HuH-7 (cell line): Measurements from ENCODE around the gene ZFYVE21.
A peak's percentile ranks its signal among the peaks of the same experiment; 100 is the strongest.
"Not testable (repeated sequence)": the region's sequence is repeated elsewhere in the genome, so short reads cannot be mapped to it uniquely, and the experiment has no call there.

Experiments
- DNase-seq: peaks from one replicate; pipeline ENCODE4 v3.0.0; 2011; ENCODE audit warnings: low spot score

The ZFYVE21 gene

DNA sequence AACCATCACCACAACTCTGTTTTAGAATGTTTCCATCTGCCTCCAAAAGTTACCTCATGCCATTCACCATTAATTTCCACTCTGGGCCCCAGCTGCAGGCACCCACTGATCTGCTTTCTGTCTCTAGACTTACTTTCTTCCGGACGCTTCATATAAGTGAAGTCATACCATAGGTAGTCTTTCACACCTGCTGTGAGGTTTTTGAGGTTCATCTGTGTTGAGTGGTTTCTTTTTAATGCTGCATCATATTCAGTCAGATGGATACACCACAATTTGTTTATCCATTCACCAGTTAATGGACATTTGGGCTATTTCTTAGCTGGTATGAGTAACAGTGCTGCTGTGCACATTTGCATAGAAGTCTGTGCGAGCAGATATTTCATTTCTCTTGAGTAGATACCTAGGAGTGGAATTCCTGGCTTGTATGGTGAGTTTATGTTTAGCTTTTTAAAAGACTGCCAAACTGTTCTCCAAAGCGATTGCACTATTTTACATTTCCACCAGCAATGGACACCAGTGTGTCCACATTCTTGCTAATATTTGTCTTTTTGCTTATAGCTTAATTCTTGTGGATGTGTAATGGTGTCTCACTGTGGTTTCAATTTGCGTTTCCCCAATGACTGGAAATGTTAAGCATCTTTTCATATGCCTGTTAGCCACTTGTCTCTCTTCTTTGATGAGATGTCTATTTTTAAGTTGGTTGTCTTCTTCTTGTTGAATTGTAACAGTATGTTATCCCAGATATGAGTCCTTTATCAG, 48.3 kb downstream of the ZFYVE21 start:
- no peak for DNase-seq

- no peak for DNase-seq
Measured at GRCh38 chr14:103765526-103765925, 49.9 kb downstream of the ZFYVE21 start.

DNA sequence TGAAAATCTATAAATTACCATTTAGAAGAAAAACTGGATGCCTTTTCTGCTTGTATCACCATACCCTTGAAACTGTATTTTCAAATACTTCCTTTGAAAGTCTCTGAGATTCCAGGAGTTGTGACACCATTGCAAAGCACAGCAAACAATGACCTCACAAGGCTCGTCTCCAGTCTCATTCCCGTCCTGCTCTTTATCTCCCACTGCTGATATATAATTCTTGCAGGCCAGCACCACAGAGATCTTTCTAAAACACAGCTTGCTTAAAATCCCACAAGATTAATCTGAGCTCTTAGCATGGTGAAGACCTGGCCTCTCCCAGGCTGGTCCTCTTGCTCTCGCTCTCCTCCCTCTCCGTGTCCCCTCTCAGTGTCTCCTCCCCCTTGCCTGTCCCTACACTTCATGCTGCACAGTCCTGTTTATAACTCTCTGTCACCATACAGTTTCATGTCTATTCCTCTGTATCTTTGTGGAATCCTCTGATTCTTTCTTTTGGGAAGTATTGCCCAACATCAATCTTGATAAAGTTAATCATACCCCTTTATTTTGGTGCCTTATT, 51.8 kb downstream of the ZFYVE21 start:
- DNase-seq: peak; percentile 20

DNA sequence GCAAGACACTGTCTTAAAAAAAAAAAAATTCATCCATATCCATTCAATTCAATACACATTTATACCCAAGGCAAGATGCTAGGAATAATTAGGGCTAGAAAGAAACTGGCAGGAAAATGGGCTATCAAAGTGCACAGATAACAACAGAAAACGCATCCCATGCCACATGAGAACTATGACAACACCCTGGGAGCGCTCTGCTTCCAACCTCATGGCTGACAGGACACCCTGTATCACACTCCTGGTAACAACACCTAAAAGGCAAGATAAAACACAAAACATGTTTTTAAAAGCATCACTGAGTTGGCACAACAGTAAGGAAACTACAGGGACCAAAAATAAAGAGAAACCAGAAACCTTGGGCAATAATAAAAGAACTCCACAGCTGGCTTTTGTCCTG, 54.9 kb downstream of the ZFYVE21 start:
- DNase-seq: no peak

DNA sequence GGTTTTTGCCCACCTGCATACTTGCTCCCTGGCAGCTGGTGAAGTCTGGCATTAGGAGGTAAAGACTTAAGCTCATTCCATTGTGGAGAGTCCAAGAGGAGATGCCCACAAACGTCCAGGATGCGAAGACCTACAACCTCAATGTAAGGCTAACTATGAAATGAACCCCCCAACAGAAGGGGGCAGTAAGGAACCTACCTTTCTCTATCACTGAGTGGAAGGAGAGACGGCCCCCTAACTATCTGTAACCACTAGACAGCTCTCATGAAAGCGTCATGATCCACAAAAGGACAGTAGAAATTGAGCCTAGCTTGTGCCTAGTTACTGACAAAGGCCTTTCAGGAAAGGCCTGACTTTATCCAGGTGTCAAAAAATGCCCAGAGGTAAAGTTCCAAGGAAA, 55.3 kb downstream of the ZFYVE21 start:
- no peak for DNase-seq

- no peak for DNase-seq
Measured at GRCh38 chr14:103772078-103772712, 56.6 kb downstream of the ZFYVE21 start.

GRCh38 chr14:103773521-103773920, 57.9 kb downstream of the ZFYVE21 start:
- no peak for DNase-seq

GRCh38 chr14:103775506-103775905, 59.9 kb downstream of the ZFYVE21 start:
- no peak for DNase-seq

- not testable (repeated sequence) for DNase-seq
Measured at GRCh38 chr14:103776319-103776718, 60.7 kb downstream of the ZFYVE21 start.

GRCh38 chr14:103782376-103782775, 66.8 kb downstream of the ZFYVE21 start:
- no peak for DNase-seq
